Adrenal gland (tissue), 5 donors: ENCODE measurements around the gene KLRC4.

Experiments
- CTCF ChIP-seq, 6 experiments: fragments of 450-650 bp in 4 of 6; fragments of 200-600 bp in 2 of 6; sonication (generic) in 1 of 6; IDR thresholded peaks; 1 replicate in 5 of 6; 2 replicates in 1 of 6; pipeline versions ENCODE4 v1.5.1 to v1.8.0; 2016 to 2021; ENCODE audit warnings: antibody characterized with exemption in 6 of 6, mild to moderate bottlenecking in 2 of 6, moderate library complexity in 1 of 6
- POLR2A ChIP-seq, 2 donors: fragments of 450-650 bp; IDR thresholded peaks; one replicate each; pipeline ENCODE4 v1.6.1; 2017; ENCODE audit warnings: antibody characterized with exemption in 2 of 2, mild to moderate bottlenecking in 2 of 2, moderate library complexity in 1 of 2
- donor health status: DM: no; HTN: no; CAD: no.

- TF ChIP-seq CTCF (IDR thresholded peaks at IDR 0.05) (no peak), POLR2A (IDR thresholded peaks at IDR 0.05) (no peak)
Observed at GRCh38 chr12:10448236-10448635, 38.7 kb upstream of the KLRC4 start.
